K562 (cell line): ENCODE data around the gene AGPAT3. TPM values are rescaled to one million over a fixed set of nuclear protein-coding genes. Genes with fewer than 3 reads are reported as not detected.

Experiments
- BRF1 ChIP-seq: IDR thresholded peaks from 3 replicates; pipeline ENCODE4 v1.6.1; 2011; ENCODE audit warnings: borderline replicate concordance, mild to moderate bottlenecking; ENCODE audit not compliant: insufficient read length; ENCODE audit errors: extremely low read depth
- HDAC3 ChIP-seq: fragments of 450-650 bp; IDR thresholded peaks from 2 replicates; pipeline ENCODE4 v1.6.1; 2018; ENCODE audit warnings: borderline replicate concordance, mild to moderate bottlenecking, moderate library complexity; ENCODE audit not compliant: partially characterized antibody
- HINFP ChIP-seq: fragments of 450-650 bp; conservative IDR thresholded peaks from 2 replicates; pipeline ENCODE4 v1.6.1; 2016; ENCODE audit warnings: missing genetic modification characterization, low read depth, mild to moderate bottlenecking, control low read depth, missing compliant biosample characterization
- SMARCC2 ChIP-seq: fragments of 450-650 bp; IDR thresholded peaks from 2 replicates; pipeline ENCODE4 v1.6.1; 2017; ENCODE audit warnings: antibody characterized with exemption, moderate library complexity, mild to moderate bottlenecking, low read depth
- ZBTB7A ChIP-seq: IDR thresholded peaks from 2 replicates; pipeline ENCODE4 v1.6.1; 2011; ENCODE audit warnings: low read depth, mild to moderate bottlenecking, low read length, moderate library complexity, borderline replicate concordance; ENCODE audit not compliant: control insufficient read depth
- ZNF217 ChIP-seq: sonication (generic); formaldehyde crosslinking; IDR thresholded peaks from 2 replicates; pipeline ENCODE4 v1.8.0; 2022; ENCODE audit warnings: mild to moderate bottlenecking, missing genetic modification reagents
- ZNF384 ChIP-seq: IDR thresholded peaks from 2 replicates; pipeline ENCODE4 v1.6.1; 2012; ENCODE audit warnings: low read depth, low read length, improper control_type of control experiment
- polyA plus RNA-seq, 8 experiments: library from polyadenylated mRNA; depleted of rRNA in 4 of 8; stranded (reverse) in 5 of 8; unstranded in 3 of 8; fragments of >200 nt; fragmentation: Nextera tagmentation in 2 of 8; fragmentation: Illumina TruSeq in 1 of 8; extraction: Ambion mirVana in 2 of 8; extraction: Trizol in 1 of 8; gene quantifications; 2 replicates each; pipeline versions ENCODE4 v1.2.1 to v1.2.3, GENCODE V29; 2011 to 2014; ENCODE audit warnings: inconsistent platforms in 1 of 8, missing spikeins in 1 of 8
- total RNA-seq, 7 experiments: library from RNA; depleted of rRNA in 6 of 7; stranded (reverse); fragments of >200 nt in 6 of 7; fragmentation: Illumina TruSeq in 2 of 7; extraction: Trizol in 2 of 7; gene quantifications; 2 replicates each; pipeline versions ENCODE4 v1.2.1 to v1.2.3, GENCODE V29; 2011 to 2021; ENCODE audit warnings: low replicate concordance in 1 of 7
- TF ChIP-seq, protein P1 (sequence below), 2 experiments: fragments of 450-650 bp in 1 of 2; sonication (generic) in 1 of 2; formaldehyde crosslinking in 1 of 2; IDR thresholded peaks in 1 of 2; conservative IDR thresholded peaks in 1 of 2; 2 replicates each; pipeline versions ENCODE4 v1.6.1 to v1.8.1; 2016 to 2023; ENCODE audit warnings: mild to moderate bottlenecking in 2 of 2, moderate library complexity in 2 of 2, inconsistent platforms in 1 of 2, missing genetic modification reagents in 1 of 2
- TF ChIP-seq, protein P2 (sequence below): fragments of 250-450 bp; sonication (Bioruptor Pico); IDR thresholded peaks from 2 replicates; pipeline ENCODE4 v1.4.0; 2020

AGPAT3 gene
- total and polyA plus RNA-seq, 9 of the 15 experiments (the other 6 are each of a cell fraction or from before 2014, with no cell fraction given) = 1.5 to 88.4 (median 35.7) TPM

- TF ChIP-seq ZBTB7A = 0 out of 2 replicates have a peak, but pooled peaks have one; percentile 22
- no peak for TF ChIP-seq SMARCC2
- TF ChIP-seq, protein P1, sequence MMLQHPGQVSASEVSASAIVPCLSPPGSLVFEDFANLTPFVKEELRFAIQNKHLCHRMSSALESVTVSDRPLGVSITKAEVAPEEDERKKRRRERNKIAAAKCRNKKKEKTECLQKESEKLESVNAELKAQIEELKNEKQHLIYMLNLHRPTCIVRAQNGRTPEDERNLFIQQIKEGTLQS (IDR thresholded peaks at IDR 0.05) = no peak
- TF ChIP-seq, protein P1 (CRISPR knock-in tag; conservative IDR thresholded peaks at IDR 0.05) = no peak
- TF ChIP-seq, protein P2, sequence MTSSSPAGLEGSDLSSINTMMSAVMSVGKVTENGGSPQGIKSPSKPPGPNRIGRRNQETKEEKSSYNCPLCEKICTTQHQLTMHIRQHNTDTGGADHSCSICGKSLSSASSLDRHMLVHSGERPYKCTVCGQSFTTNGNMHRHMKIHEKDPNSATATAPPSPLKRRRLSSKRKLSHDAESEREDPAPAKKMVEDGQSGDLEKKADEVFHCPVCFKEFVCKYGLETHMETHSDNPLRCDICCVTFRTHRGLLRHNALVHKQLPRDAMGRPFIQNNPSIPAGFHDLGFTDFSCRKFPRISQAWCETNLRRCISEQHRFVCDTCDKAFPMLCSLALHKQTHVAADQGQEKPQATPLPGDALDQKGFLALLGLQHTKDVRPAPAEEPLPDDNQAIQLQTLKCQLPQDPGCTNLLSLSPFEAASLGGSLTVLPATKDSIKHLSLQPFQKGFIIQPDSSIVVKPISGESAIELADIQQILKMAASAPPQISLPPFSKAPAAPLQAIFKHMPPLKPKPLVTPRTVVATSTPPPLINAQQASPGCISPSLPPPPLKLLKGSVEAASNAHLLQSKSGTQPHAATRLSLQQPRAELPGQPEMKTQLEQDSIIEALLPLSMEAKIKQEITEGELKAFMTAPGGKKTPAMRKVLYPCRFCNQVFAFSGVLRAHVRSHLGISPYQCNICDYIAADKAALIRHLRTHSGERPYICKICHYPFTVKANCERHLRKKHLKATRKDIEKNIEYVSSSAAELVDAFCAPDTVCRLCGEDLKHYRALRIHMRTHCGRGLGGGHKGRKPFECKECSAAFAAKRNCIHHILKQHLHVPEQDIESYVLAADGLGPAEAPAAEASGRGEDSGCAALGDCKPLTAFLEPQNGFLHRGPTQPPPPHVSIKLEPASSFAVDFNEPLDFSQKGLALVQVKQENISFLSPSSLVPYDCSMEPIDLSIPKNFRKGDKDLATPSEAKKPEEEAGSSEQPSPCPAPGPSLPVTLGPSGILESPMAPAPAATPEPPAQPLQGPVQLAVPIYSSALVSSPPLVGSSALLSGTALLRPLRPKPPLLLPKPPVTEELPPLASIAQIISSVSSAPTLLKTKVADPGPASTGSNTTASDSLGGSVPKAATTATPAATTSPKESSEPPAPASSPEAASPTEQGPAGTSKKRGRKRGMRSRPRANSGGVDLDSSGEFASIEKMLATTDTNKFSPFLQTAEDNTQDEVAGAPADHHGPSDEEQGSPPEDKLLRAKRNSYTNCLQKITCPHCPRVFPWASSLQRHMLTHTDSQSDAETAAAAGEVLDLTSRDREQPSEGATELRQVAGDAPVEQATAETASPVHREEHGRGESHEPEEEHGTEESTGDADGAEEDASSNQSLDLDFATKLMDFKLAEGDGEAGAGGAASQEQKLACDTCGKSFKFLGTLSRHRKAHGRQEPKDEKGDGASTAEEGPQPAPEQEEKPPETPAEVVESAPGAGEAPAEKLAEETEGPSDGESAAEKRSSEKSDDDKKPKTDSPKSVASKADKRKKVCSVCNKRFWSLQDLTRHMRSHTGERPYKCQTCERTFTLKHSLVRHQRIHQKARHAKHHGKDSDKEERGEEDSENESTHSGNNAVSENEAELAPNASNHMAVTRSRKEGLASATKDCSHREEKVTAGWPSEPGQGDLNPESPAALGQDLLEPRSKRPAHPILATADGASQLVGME = no peak
- no peak for TF ChIP-seq HINFP (tag)
- TF ChIP-seq BRF1 = no peak
- TF ChIP-seq ZNF217 (CRISPR knock-in tag) = no peak
- no peak for TF ChIP-seq ZNF384
- TF ChIP-seq HDAC3 = no peak
These were observed 47.6 kb upstream of the AGPAT3 start (continued) for GRCh38 chr21:43817157-43818086.
